ENCODE data around the gene PYHIN1.

DNA sequence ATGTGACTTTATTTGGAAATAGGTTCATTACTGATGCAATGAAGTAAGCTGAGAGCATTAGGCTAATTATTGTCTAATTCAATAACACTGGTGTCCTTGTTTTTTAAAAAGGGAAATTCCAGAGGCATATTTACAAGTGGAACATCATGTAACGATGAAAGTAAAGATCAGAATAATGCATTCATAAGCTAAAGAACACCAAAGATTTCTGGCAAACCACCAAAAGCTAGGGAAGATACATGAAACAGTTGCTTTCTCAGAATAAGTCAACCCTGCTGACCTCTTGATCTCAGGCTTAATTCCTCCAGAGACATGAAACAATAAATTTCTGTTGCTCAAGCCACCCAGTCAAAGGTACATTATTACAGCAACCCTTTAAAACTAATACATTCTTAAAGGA is 58.1 kb downstream of the PYHIN1 start:
- TF ChIP-seq CTCF (conservative IDR thresholded peaks at IDR 0.05; ENCODE audit: low read length), result no peak
- TF ChIP-seq EZH2phosphoT487 (IDR thresholded peaks at IDR 0.05; ENCODE audit: borderline replicate concordance), result no peak

All from Loucy (cell line).